ENCODE data around the gene USP24.

DNA sequence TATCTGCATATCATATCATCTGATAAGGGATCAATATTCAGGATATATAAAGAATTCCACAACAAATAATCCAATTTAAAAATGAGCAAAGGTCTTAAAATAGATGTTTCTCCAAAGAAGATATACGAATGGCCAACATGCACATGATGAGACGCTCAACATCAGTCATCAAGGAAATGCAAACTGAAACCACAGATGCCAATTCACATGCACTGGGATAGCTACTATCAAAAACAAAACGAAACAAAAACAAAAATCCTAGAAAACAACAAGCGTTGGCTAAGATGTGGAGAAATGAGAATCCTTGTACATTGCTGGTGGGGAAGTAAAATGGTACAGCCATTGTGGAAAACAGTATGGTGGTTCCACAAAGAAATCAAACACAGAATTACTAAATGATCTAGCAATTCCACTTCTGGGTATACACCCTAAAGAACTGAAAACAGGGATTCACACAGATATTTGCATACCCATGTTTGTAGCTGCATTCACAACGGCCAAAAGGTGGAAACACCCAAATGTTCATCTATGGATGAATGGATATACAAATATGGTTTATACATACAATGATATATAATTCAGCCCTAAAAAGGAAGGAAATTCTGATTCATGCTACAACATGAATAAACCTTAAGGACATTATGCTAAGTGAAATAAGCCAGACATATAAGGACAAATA is 96.4 kb downstream of the USP24 start:
- TF ChIP-seq ZNF274 (IDR thresholded peaks at IDR 0.05; ENCODE audit: low read depth, low read length) (no peak), YY1 (IDR thresholded peaks at IDR 0.05; ENCODE audit: insufficient read depth, insufficient read length) (no peak)
